ENCODE results near the gene PARP11.
A peak's percentile ranks its signal among the peaks of the same experiment; 100 is the strongest.

The PARP11 gene, protein sequence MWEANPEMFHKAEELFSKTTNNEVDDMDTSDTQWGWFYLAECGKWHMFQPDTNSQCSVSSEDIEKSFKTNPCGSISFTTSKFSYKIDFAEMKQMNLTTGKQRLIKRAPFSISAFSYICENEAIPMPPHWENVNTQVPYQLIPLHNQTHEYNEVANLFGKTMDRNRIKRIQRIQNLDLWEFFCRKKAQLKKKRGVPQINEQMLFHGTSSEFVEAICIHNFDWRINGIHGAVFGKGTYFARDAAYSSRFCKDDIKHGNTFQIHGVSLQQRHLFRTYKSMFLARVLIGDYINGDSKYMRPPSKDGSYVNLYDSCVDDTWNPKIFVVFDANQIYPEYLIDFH

GRCh38 chr12:3872800-3873636 lies at the start of gene PARP11:
Gene PARP11, minus strand, starts transcription at chr12:3873399. Its CDS starts 170 bp downstream, at chr12:3873229.
- Histone ChIP-seq H3K4me3 (ENCODE audit: low read depth, low read length) (peak within 1 kb of the TSS; percentile 72), H3K36me3 (replicated peaks) (no peaks in the 10 kb centered on the region), H3K27ac (peak within 1 kb of the TSS; percentile 82), H3K27me3 (replicated peaks) (no peaks in the 10 kb centered on the region)
- peak; percentile 96 for DNase-seq
- TF ChIP-seq, protein P1, sequence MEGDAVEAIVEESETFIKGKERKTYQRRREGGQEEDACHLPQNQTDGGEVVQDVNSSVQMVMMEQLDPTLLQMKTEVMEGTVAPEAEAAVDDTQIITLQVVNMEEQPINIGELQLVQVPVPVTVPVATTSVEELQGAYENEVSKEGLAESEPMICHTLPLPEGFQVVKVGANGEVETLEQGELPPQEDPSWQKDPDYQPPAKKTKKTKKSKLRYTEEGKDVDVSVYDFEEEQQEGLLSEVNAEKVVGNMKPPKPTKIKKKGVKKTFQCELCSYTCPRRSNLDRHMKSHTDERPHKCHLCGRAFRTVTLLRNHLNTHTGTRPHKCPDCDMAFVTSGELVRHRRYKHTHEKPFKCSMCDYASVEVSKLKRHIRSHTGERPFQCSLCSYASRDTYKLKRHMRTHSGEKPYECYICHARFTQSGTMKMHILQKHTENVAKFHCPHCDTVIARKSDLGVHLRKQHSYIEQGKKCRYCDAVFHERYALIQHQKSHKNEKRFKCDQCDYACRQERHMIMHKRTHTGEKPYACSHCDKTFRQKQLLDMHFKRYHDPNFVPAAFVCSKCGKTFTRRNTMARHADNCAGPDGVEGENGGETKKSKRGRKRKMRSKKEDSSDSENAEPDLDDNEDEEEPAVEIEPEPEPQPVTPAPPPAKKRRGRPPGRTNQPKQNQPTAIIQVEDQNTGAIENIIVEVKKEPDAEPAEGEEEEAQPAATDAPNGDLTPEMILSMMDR (IDR thresholded peaks at IDR 0.05; ENCODE audit: low read depth, low read length, missing control alignments), result no peak
- in situ Hi-C loops (cut with HindIII; ENCODE audit: low pct_ligation_motif_present, low sequenced_read_pairs), result no loop called here

- TF ChIP-seq, protein P1 (IDR thresholded peaks at IDR 0.05; ENCODE audit: low read depth, low read length, missing control alignments), result no peak
- no peak overlapping the region for H3K4me3 ChIP-seq (ENCODE audit: low read depth, low read length)
- DNase-seq, result no peak
- in situ Hi-C loops (cut with HindIII; ENCODE audit: low pct_ligation_motif_present, low sequenced_read_pairs), result no loop called here
- H3K36me3 ChIP-seq (replicated peaks), result no peaks in the 10 kb centered on the region
- H3K27me3 ChIP-seq (replicated peaks), result peaks cover 13% of the 10 kb centered on the region
- no peak overlapping the region for H3K27ac ChIP-seq
Observed at GRCh38 chr12:3922033-3922432, 48.8 kb upstream of the PARP11 start.

GRCh38 chr12:3921526-3921925 lies 48.3 kb upstream of the PARP11 start:
- in situ Hi-C loops (cut with HindIII; ENCODE audit: low pct_ligation_motif_present, low sequenced_read_pairs), result no loop called here
- Histone ChIP-seq H3K4me3 (ENCODE audit: low read depth, low read length) (no peak overlapping the region), H3K27ac (no peak overlapping the region), H3K36me3 (replicated peaks) (no peaks in the 10 kb centered on the region), H3K27me3 (replicated peaks) (peaks cover 13% of the 10 kb centered on the region)
- DNase-seq, result no peak
- TF ChIP-seq, protein P1 (IDR thresholded peaks at IDR 0.05; ENCODE audit: low read depth, low read length, missing control alignments), result no peak

GRCh38 chr12:3921151-3921471 lies 47.9 kb upstream of the PARP11 start:
- in situ Hi-C loops (cut with HindIII; ENCODE audit: low pct_ligation_motif_present, low sequenced_read_pairs), result no loop called here
- Histone ChIP-seq H3K4me3 (ENCODE audit: low read depth, low read length) (no peak overlapping the region), H3K36me3 (replicated peaks) (no peaks in the 10 kb centered on the region), H3K27me3 (replicated peaks) (peaks cover 13% of the 10 kb centered on the region), H3K27ac (no peak overlapping the region)
- TF ChIP-seq, protein P1 (IDR thresholded peaks at IDR 0.05; ENCODE audit: low read depth, low read length, missing control alignments), result no peak
- no peak for DNase-seq

DNA sequence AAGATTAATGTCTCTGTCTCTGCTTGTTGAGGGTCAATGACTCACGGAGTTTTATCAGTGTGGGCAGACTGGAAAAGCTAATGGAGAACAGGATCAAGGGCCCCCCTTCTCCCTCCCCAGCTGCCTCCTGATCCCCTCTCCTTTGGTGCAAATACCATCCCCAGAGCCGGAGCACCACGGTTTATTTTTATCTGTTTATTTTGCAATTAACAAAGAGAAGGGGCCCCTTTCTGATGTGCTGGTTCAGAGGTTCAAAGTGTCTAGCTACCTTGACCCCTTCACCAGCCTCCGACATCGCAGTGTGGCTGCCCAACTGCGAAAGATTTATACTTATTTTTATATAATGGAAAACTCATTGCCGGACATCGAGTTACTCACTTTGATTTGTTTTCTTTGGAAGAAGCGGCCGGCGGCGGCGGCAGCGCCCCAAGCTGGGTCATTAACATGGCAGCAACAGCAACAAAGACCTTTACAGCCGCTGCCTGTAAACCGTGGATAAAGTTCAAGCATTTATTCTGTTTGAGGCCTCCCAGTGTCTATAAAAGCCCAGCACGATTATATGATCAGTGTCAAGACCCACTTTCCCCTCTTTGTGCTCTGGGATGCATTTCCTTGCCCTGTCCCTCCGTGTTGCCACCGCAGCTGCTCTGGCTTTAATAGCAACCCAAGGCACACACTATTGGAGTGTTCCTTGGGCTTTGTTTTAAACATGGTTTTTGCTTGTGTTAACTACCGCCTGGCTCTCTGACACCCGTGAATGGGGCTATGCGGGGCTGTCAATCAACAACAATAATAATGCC lies 47.4 kb upstream of the PARP11 start:
- Histone ChIP-seq H3K27me3 (replicated peaks) (peaks cover 13% of the 10 kb centered on the region), H3K36me3 (replicated peaks) (no peaks in the 10 kb centered on the region), H3K27ac (no peak overlapping the region), H3K4me3 (ENCODE audit: low read depth, low read length) (no peak overlapping the region)
- in situ Hi-C loops (cut with HindIII; ENCODE audit: low pct_ligation_motif_present, low sequenced_read_pairs), result no loop called here
- TF ChIP-seq, protein P1 (IDR thresholded peaks at IDR 0.05; ENCODE audit: low read depth, low read length, missing control alignments), result no peak
- peak; percentile 14 for DNase-seq

Measured in brain microvascular endothelial cell (primary cell).